ENCODE results near the gene GKAP1. TPM values are rescaled to one million over a fixed set of nuclear protein-coding genes. Genes with fewer than 3 reads are reported as not detected.

GKAP1 gene
- total RNA-seq, result 0.43 and 0.47 TPM in 2 replicates

GRCh38 chr9:83817356-83818278, at the start of gene GKAP1:
Gene GKAP1 (minus strand): TSS chr9:83817769. CDS start chr9:83806517, 11,252 bp downstream.

DNA sequence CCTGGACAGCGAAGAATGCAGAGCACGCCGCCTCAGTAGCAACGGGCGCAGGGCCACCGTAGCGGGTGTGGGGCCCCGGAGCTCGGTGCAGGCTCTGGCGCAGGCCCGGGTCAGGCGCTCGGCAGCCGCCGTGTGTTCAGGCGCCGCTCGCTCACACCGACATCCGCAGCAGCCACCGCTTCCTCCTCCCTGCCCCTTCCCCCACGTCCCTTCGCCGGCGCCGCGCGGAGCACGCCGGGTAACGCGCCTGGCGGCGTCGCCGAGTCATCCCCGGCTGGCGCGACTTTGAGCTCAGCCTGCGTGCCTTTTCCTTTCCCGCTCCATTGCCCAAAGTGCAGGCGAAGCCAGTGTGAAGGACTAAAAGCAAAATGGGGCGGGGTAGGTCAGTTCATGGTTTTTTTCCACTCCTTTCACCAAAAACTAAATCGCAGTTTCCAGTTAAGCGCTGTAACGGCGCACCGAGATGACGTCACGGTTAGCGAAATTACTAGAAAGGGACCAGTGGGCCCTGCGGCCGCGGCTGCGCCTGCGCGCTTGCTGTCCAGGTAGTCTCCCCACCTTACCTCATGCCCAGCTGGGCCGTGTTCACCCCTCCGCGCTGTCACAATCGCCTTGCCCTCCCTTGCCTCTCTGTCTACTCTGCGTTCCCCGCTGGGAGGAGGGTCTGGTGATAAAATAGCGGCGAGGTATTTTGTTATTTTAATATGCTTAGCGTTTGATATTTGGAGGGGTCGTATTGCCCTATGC, 109.6 kb downstream of the GKAP1 start, which contains the start of gene UBQLN1:
Gene UBQLN1 (minus strand): TSS at position 191 of the 747 bp plus-strand sequence. CDS start 279 bp downstream, outside the sequence.

Other genes starting within 250 kb of the GKAP1 start
- gene IDNK, start 194.6 kb downstream of the GKAP1 start, total RNA-seq, result 7.4 and 8.5 TPM in 2 replicates
- 53.1 and 67.8 TPM in 2 replicates for gene UBQLN1, start 109.8 kb downstream of the GKAP1 start, total RNA-seq
- 2.7 and 3.4 TPM in 2 replicates for gene KIF27, start 103.7 kb upstream of the GKAP1 start, total RNA-seq
- gene HNRNPK, start 162.4 kb upstream of the GKAP1 start, total RNA-seq, result 349 and 403 TPM in 2 replicates
- 3.1 and 3.8 TPM in 2 replicates for gene RMI1, start 163.0 kb upstream of the GKAP1 start, total RNA-seq